Measurements from ENCODE around the gene GOLGB1.

- no peak for TF ChIP-seq FOSL1 (IDR thresholded peaks at IDR 0.05; ENCODE audit: low read depth)
- TF ChIP-seq EZH2phosphoT487 (IDR thresholded peaks at IDR 0.05; ENCODE audit: borderline replicate concordance): no peak
- TF ChIP-seq SP1 (IDR thresholded peaks at IDR 0.05; ENCODE audit: low read depth): no peak
- TF ChIP-seq ZNF274 (IDR thresholded peaks at IDR 0.05; ENCODE audit: low read depth, low read length): no peak
- TF ChIP-seq YY1 (IDR thresholded peaks at IDR 0.05; ENCODE audit: extremely low read depth, insufficient replicate concordance, low read depth, low read length): no peak
- no peak for TF ChIP-seq EGR1 (IDR thresholded peaks at IDR 0.05; ENCODE audit: low read depth)
- no peak for TF ChIP-seq JUND (IDR thresholded peaks at IDR 0.05)
Measured at GRCh38 chr3:121769246-121769645, 19.7 kb upstream of the GOLGB1 start.
